ENCODE measurements around the gene ARG2. TPM values are rescaled to one million over a fixed set of nuclear protein-coding genes. Genes with fewer than 3 reads are reported as not detected.
"Not testable (repeated sequence)": the region's sequence is repeated elsewhere in the genome, so short reads cannot be mapped to it uniquely, and the experiment has no call there.

The ARG2 gene
- total and polyA plus RNA-seq, 2 of the 4 experiments (the other 2 are of a cell fraction) = 1.1 to 2.5 TPM

- H2AK9ac ChIP-seq (replicated peaks; ENCODE audit: low read depth, low read length, poor library complexity) = no peak overlapping the region
Observed at GRCh38 chr14:67589204-67589770, 30.4 kb upstream of the ARG2 start.

GRCh38 chr14:67593650-67594049, 26.1 kb upstream of the ARG2 start:
- H3K4me3 ChIP-seq (ENCODE audit: insufficient read depth, low read depth, low read length); H2BK120ac ChIP-seq (ENCODE audit: low read depth, low read length); dilution Hi-C loops (cut with HindIII; ENCODE audit: low sequenced_read_pairs, unreplicated experiment); H3K18ac ChIP-seq (ENCODE audit: low read depth, low read length); H3K4me1 ChIP-seq (ENCODE audit: control insufficient read depth, insufficient read depth, low read length); H4K91ac ChIP-seq (ENCODE audit: insufficient read depth, low read depth, low read length); POLR2A ChIA-PET (ENCODE audit: unreplicated experiment); H3K4ac ChIP-seq (ENCODE audit: low read depth, low read length); H4K8ac ChIP-seq (ENCODE audit: low read depth in 2 of 2, low read length in 2 of 2); BruUV-seq (replicated peaks); H2BK20ac ChIP-seq (ENCODE audit: low read depth, low read length); H3K36me3 ChIP-seq (ENCODE audit: control insufficient read depth, insufficient read depth, low read length); H2AFZ ChIP-seq (replicated peaks; ENCODE audit: low read length, poor library complexity); H4K5ac ChIP-seq (ENCODE audit: low read depth, low read length); intact Hi-C loops (cut with micrococcal nuclease); H2AK9ac ChIP-seq (replicated peaks; ENCODE audit: low read depth, low read length, poor library complexity); DNase-seq; H3K9ac ChIP-seq (ENCODE audit: low read depth, low read length); H3K27me3 ChIP-seq (ENCODE audit: control insufficient read depth, insufficient read depth, low read length); in situ Hi-C loops (cut with MboI; ENCODE audit: low sequenced_read_pairs); H3K79me1 ChIP-seq (ENCODE audit: low read depth in 1 of 2, low read length in 2 of 2); H3K14ac ChIP-seq (replicated peaks; ENCODE audit: low read depth, low read length); H3K56ac ChIP-seq (ENCODE audit: extremely low read depth, insufficient read depth, low read length); H3K4me2 ChIP-seq (ENCODE audit: low read depth, low read length); H3K27ac ChIP-seq (ENCODE audit: insufficient read depth, low read length); H2BK5ac ChIP-seq (ENCODE audit: low read depth, low read length, poor library complexity, severe bottlenecking); H3K23ac ChIP-seq (ENCODE audit: low read depth, low read length); H3K9me3 ChIP-seq (ENCODE audit: control insufficient read depth, insufficient read depth, low read length); H2BK15ac ChIP-seq (ENCODE audit: low read depth, low read length); H2AK5ac ChIP-seq (ENCODE audit: low read depth, low read length); H3K9me1 ChIP-seq (ENCODE audit: insufficient read depth, low read length); ATAC-seq (ENCODE audit: low read depth); H4K20me1 ChIP-seq (ENCODE audit: insufficient read depth, low read length): not testable (repeated sequence)
- CTCF ChIA-PET = interaction anchor here (0.7 to 1.4 kb wide), 3 partner anchors 8 to 119 kb away, joined by 3 to 4 read pairs (median 4); no protein-coding TSS in a partner anchor
- WGBS, 2 experiments (ENCODE audit: extremely low coverage in 2 of 2, insufficient read length in 1 of 2) = no CpG with 5 or more reads among the region's 1 CpG

More at GRCh38 chr14:67589204-67589770, 30.4 kb upstream of the ARG2 start:
- no TSS peak for BruUV-seq (replicated peaks)
- Histone ChIP-seq H3K27ac (ENCODE audit: insufficient read depth, low read length) (no peak overlapping the region), H3K27me3 (ENCODE audit: control insufficient read depth, insufficient read depth, low read length) (no peaks in the 10 kb centered on the region), H2BK20ac (ENCODE audit: low read depth, low read length) (no peak overlapping the region), H2BK5ac (ENCODE audit: low read depth, low read length, poor library complexity, severe bottlenecking) (no peak overlapping the region), H2AK5ac (ENCODE audit: low read depth, low read length) (no peak overlapping the region), H4K8ac (ENCODE audit: low read depth in 2 of 2, low read length in 2 of 2) (no peak overlapping the region), H2AFZ (replicated peaks; ENCODE audit: low read length, poor library complexity) (no peak overlapping the region), H2BK15ac (ENCODE audit: low read depth, low read length) (no peak overlapping the region), H3K79me1 (ENCODE audit: low read depth in 1 of 2, low read length in 2 of 2) (no peaks in the 10 kb centered on the region), H4K91ac (ENCODE audit: insufficient read depth, low read depth, low read length) (no peak overlapping the region), H2BK120ac (ENCODE audit: low read depth, low read length) (no peak overlapping the region), H3K4me1 (ENCODE audit: control insufficient read depth, insufficient read depth, low read length) (no peaks in the 10 kb centered on the region), H4K5ac (ENCODE audit: low read depth, low read length) (no peak overlapping the region), H3K56ac (ENCODE audit: extremely low read depth, insufficient read depth, low read length) (no peak overlapping the region), H3K4me3 (ENCODE audit: insufficient read depth, low read depth, low read length) (no peak overlapping the region), H3K18ac (ENCODE audit: low read depth, low read length) (no peak overlapping the region), H3K9ac (ENCODE audit: low read depth, low read length) (no peak overlapping the region), H4K20me1 (ENCODE audit: insufficient read depth, low read length) (no peaks in the 10 kb centered on the region), H3K9me3 (ENCODE audit: control insufficient read depth, insufficient read depth, low read length) (no peaks in the 10 kb centered on the region), H3K36me3 (ENCODE audit: control insufficient read depth, insufficient read depth, low read length) (peaks cover 10% of the 10 kb centered on the region), H3K9me1 (ENCODE audit: insufficient read depth, low read length) (no peaks in the 10 kb centered on the region), H3K4me2 (ENCODE audit: low read depth, low read length) (no peak overlapping the region), H3K4ac (ENCODE audit: low read depth, low read length) (no peak overlapping the region), H3K23ac (ENCODE audit: low read depth, low read length) (no peak overlapping the region), H3K14ac (replicated peaks; ENCODE audit: low read depth, low read length) (no peak overlapping the region)
- intact Hi-C loops (cut with micrococcal nuclease) = no loop called here
- TF ChIP-seq MAFK (IDR thresholded peaks at IDR 0.05; ENCODE audit: low read depth, low read length) (0 out of 2 replicates have a peak, but pooled peaks have one; percentile 23), CEBPB (IDR thresholded peaks at IDR 0.05; ENCODE audit: low read depth, low read length) (no peak)
- POLR2A ChIA-PET (ENCODE audit: unreplicated experiment) = no interaction called here
- CTCF ChIA-PET = interaction anchor here (1.0 to 1.5 kb wide), 2 partner anchors 115 kb away, joined by 4 to 5 read pairs; no protein-coding TSS in a partner anchor
- ATAC-seq (ENCODE audit: low read depth) = no peak
- WGBS, 2 experiments (ENCODE audit: extremely low coverage in 2 of 2, insufficient read length in 1 of 2) = no CpG with 5 or more reads among the region's 2 CpGs
- dilution Hi-C loops (cut with HindIII; ENCODE audit: low sequenced_read_pairs, unreplicated experiment) = no loop called here
- in situ Hi-C loops (cut with MboI; ENCODE audit: low sequenced_read_pairs) = loop anchor here (5.0 kb wide), 1 partner anchor 113 kb away; the partner anchor contains the start of gene RDH12
- DNase-seq = no peak

All from IMR-90 (cell line).